ENCODE data around the gene SLC38A9.

Gene SLC38A9

GRCh38 chr5:55692106-55692417 lies 20.1 kb downstream of the SLC38A9 start:
- H3K27ac ChIP-seq, result no peak overlapping the region
- H3K9me3 ChIP-seq (ENCODE audit: control insufficient read depth, low read length), result no peaks in the 10 kb centered on the region
- H3K4me2 ChIP-seq (ENCODE audit: low read length), result no peak overlapping the region

GRCh38 chr5:55691265-55692105 lies 20.6 kb downstream of the SLC38A9 start:
- H3K9ac ChIP-seq, result no peak overlapping the region
- H3K9me3 ChIP-seq (ENCODE audit: control insufficient read depth, low read length), result no peaks in the 10 kb centered on the region
- H3K4me2 ChIP-seq (ENCODE audit: low read length), result no peak overlapping the region
- no peak overlapping the region for H3K27ac ChIP-seq
- no peaks in the 10 kb centered on the region for H3K4me1 ChIP-seq
- no peak overlapping the region for H3K4me3 ChIP-seq (ENCODE audit: low read depth, low read length)
- H3K27me3 ChIP-seq (ENCODE audit: control insufficient read depth, insufficient read depth, low read length), result no peaks in the 10 kb centered on the region
- TF ChIP-seq CTCF (IDR thresholded peaks at IDR 0.05), result peak; percentile 73
- no peak overlapping the region for H2AFZ ChIP-seq
- H3K79me2 ChIP-seq, result no peaks in the 10 kb centered on the region
- H3K36me3 ChIP-seq (ENCODE audit: control insufficient read depth, insufficient read depth, low read length), result no peaks in the 10 kb centered on the region

More at GRCh38 chr5:55692106-55692417, 20.1 kb downstream of the SLC38A9 start:
- Histone ChIP-seq H3K9ac (no peak overlapping the region), H2AFZ (no peak overlapping the region), H3K36me3 (ENCODE audit: control insufficient read depth, insufficient read depth, low read length) (no peaks in the 10 kb centered on the region), H3K79me2 (no peaks in the 10 kb centered on the region), H3K4me1 (no peaks in the 10 kb centered on the region), H3K4me3 (ENCODE audit: low read depth, low read length) (no peak overlapping the region), H3K27me3 (ENCODE audit: control insufficient read depth, insufficient read depth, low read length) (no peaks in the 10 kb centered on the region)
- no peak for TF ChIP-seq CTCF (IDR thresholded peaks at IDR 0.05)

GRCh38 chr5:55682071-55682470 lies 30.1 kb downstream of the SLC38A9 start:
- Histone ChIP-seq H3K36me3 (ENCODE audit: control insufficient read depth, insufficient read depth, low read length) (no peaks in the 10 kb centered on the region), H3K4me2 (ENCODE audit: low read length) (no peak overlapping the region), H3K4me1 (peaks cover 12% of the 10 kb centered on the region), H3K4me3 (ENCODE audit: low read depth, low read length) (no peak overlapping the region), H3K27me3 (ENCODE audit: control insufficient read depth, insufficient read depth, low read length) (no peaks in the 10 kb centered on the region), H3K9me3 (ENCODE audit: control insufficient read depth, low read length) (no peaks in the 10 kb centered on the region), H3K9ac (no peak overlapping the region), H3K79me2 (no peaks in the 10 kb centered on the region), H2AFZ (peak overlapping the region; percentile 61), H3K27ac (peak overlapping the region; percentile 43)
- no peak for TF ChIP-seq CTCF (IDR thresholded peaks at IDR 0.05)

GRCh38 chr5:55681301-55681700 lies 30.8 kb downstream of the SLC38A9 start:
- H3K9ac ChIP-seq, result no peak overlapping the region
- no peaks in the 10 kb centered on the region for H3K9me3 ChIP-seq (ENCODE audit: control insufficient read depth, low read length)
- H3K79me2 ChIP-seq, result no peaks in the 10 kb centered on the region
- H3K27me3 ChIP-seq (ENCODE audit: control insufficient read depth, insufficient read depth, low read length), result no peaks in the 10 kb centered on the region
- no peak for TF ChIP-seq CTCF (IDR thresholded peaks at IDR 0.05)
- H2AFZ ChIP-seq, result peak overlapping the region; percentile 61
- H3K27ac ChIP-seq, result peak overlapping the region; percentile 43
- H3K4me2 ChIP-seq (ENCODE audit: low read length), result no peak overlapping the region
- H3K36me3 ChIP-seq (ENCODE audit: control insufficient read depth, insufficient read depth, low read length), result no peaks in the 10 kb centered on the region
- H3K4me1 ChIP-seq, result peaks cover 12% of the 10 kb centered on the region
- no peak overlapping the region for H3K4me3 ChIP-seq (ENCODE audit: low read depth, low read length)

GRCh38 chr5:55680353-55680752 lies 31.8 kb downstream of the SLC38A9 start:
- H3K9ac ChIP-seq, result no peak overlapping the region
- H3K9me3 ChIP-seq (ENCODE audit: control insufficient read depth, low read length), result no peaks in the 10 kb centered on the region
- H3K36me3 ChIP-seq (ENCODE audit: control insufficient read depth, insufficient read depth, low read length), result no peaks in the 10 kb centered on the region
- H3K4me3 ChIP-seq (ENCODE audit: low read depth, low read length), result no peak overlapping the region
- H2AFZ ChIP-seq, result peak overlapping the region; percentile 64
- no peaks in the 10 kb centered on the region for H3K27me3 ChIP-seq (ENCODE audit: control insufficient read depth, insufficient read depth, low read length)
- H3K4me1 ChIP-seq, result peaks cover 12% of the 10 kb centered on the region
- H3K27ac ChIP-seq, result peak overlapping the region; percentile 53
- H3K79me2 ChIP-seq, result no peaks in the 10 kb centered on the region
- TF ChIP-seq CTCF (IDR thresholded peaks at IDR 0.05), result no peak
- H3K4me2 ChIP-seq (ENCODE audit: low read length), result no peak overlapping the region

Measured in parathyroid adenoma (tissue), 2 donors.